ENCODE data around the gene MDP1.

MDP1 gene

GRCh38 chr14:24177891-24178290, 38.0 kb downstream of the MDP1 start:
- Histone ChIP-seq H3K27ac (ENCODE audit: low read depth, low read length) (no peak overlapping the region), H3K36me3 (ENCODE audit: control insufficient read depth, insufficient read depth, low read length) (peaks cover 11% of the 10 kb centered on the region), H3K4me1 (ENCODE audit: control insufficient read depth, low read depth, low read length) (no peaks in the 10 kb centered on the region), H3K4me3 (ENCODE audit: low read length) (no peak overlapping the region), H3K79me2 (ENCODE audit: control insufficient read depth, insufficient read depth, low read length) (no peaks in the 10 kb centered on the region), H3K4ac (ENCODE audit: low read depth, low read length) (no peak overlapping the region), H3K27me3 (ENCODE audit: insufficient read depth, low read length, poor library complexity) (no peaks in the 10 kb centered on the region), H2BK5ac (ENCODE audit: low read length) (no peak overlapping the region), H4K8ac (ENCODE audit: low read depth, low read length) (no peak overlapping the region), H3K18ac (ENCODE audit: low read length) (no peak overlapping the region), H2BK15ac (replicated peaks; ENCODE audit: low read depth) (no peak overlapping the region), H2AK5ac (ENCODE audit: low read length) (no peak overlapping the region), H2BK120ac (ENCODE audit: low read depth, low read length) (no peak overlapping the region), H4K5ac (ENCODE audit: low read length) (no peak overlapping the region), H3K56ac (ENCODE audit: low read length) (no peak overlapping the region), H3K4me2 (ENCODE audit: low read length) (no peak overlapping the region), H3K23ac (ENCODE audit: low read length) (no peak overlapping the region), H3K9ac (ENCODE audit: low read length) (no peak overlapping the region), H3K79me1 (ENCODE audit: low read length) (no peaks in the 10 kb centered on the region)
- DNase-seq = no peak
- WGBS (ENCODE audit: extremely low coverage, insufficient coverage, low lambda C conversion rate) = no CpG with 5 or more reads among the region's 14 CpGs

GRCh38 chr14:24177041-24177825, 38.6 kb downstream of the MDP1 start:
- no peaks in the 10 kb centered on the region for H3K79me2 ChIP-seq (ENCODE audit: control insufficient read depth, insufficient read depth, low read length)

GRCh38 chr14:24176599-24176998, 39.3 kb downstream of the MDP1 start:
- Histone ChIP-seq H3K4me1 (ENCODE audit: control insufficient read depth, low read depth, low read length) (peaks cover 3% of the 10 kb centered on the region), H3K27me3 (ENCODE audit: insufficient read depth, low read length, poor library complexity) (no peaks in the 10 kb centered on the region), H3K23ac (ENCODE audit: low read length) (no peak overlapping the region), H4K5ac (ENCODE audit: low read length) (no peak overlapping the region), H2BK120ac (ENCODE audit: low read depth, low read length) (no peak overlapping the region), H3K36me3 (ENCODE audit: control insufficient read depth, insufficient read depth, low read length) (peaks cover 8% of the 10 kb centered on the region), H3K79me2 (ENCODE audit: control insufficient read depth, insufficient read depth, low read length) (no peaks in the 10 kb centered on the region), H3K4me3 (ENCODE audit: low read length) (no peak overlapping the region), H2BK15ac (replicated peaks; ENCODE audit: low read depth) (no peak overlapping the region), H3K56ac (ENCODE audit: low read length) (no peak overlapping the region), H2BK5ac (ENCODE audit: low read length) (no peak overlapping the region), H4K8ac (ENCODE audit: low read depth, low read length) (no peak overlapping the region), H3K9ac (ENCODE audit: low read length) (no peak overlapping the region), H2AK5ac (ENCODE audit: low read length) (no peak overlapping the region), H3K18ac (ENCODE audit: low read length) (no peak overlapping the region), H3K4me2 (ENCODE audit: low read length) (no peak overlapping the region), H3K27ac (ENCODE audit: low read depth, low read length) (no peak overlapping the region), H3K4ac (ENCODE audit: low read depth, low read length) (no peak overlapping the region), H3K79me1 (ENCODE audit: low read length) (no peaks in the 10 kb centered on the region)
- WGBS (ENCODE audit: extremely low coverage, insufficient coverage, low lambda C conversion rate) = no CpG with 5 or more reads among the region's 5 CpGs
- DNase-seq = no peak

More at GRCh38 chr14:24177041-24177825, 38.6 kb downstream of the MDP1 start:
- Histone ChIP-seq H3K18ac (ENCODE audit: low read length) (no peak overlapping the region), H3K4me2 (ENCODE audit: low read length) (no peak overlapping the region), H2BK15ac (replicated peaks; ENCODE audit: low read depth) (no peak overlapping the region), H3K4me1 (ENCODE audit: control insufficient read depth, low read depth, low read length) (peaks cover 1% of the 10 kb centered on the region), H3K4ac (ENCODE audit: low read depth, low read length) (no peak overlapping the region), H3K9ac (ENCODE audit: low read length) (no peak overlapping the region), H3K23ac (ENCODE audit: low read length) (no peak overlapping the region), H3K56ac (ENCODE audit: low read length) (no peak overlapping the region), H2AK5ac (ENCODE audit: low read length) (no peak overlapping the region), H4K5ac (ENCODE audit: low read length) (no peak overlapping the region), H2BK120ac (ENCODE audit: low read depth, low read length) (no peak overlapping the region), H3K79me1 (ENCODE audit: low read length) (no peaks in the 10 kb centered on the region), H3K27ac (ENCODE audit: low read depth, low read length) (no peak overlapping the region), H2BK5ac (ENCODE audit: low read length) (no peak overlapping the region), H3K36me3 (ENCODE audit: control insufficient read depth, insufficient read depth, low read length) (peaks cover 8% of the 10 kb centered on the region), H3K27me3 (ENCODE audit: insufficient read depth, low read length, poor library complexity) (no peaks in the 10 kb centered on the region), H4K8ac (ENCODE audit: low read depth, low read length) (no peak overlapping the region), H3K4me3 (ENCODE audit: low read length) (no peak overlapping the region)
- DNase-seq = no peak
- no CpG with 5 or more reads among the region's 12 CpGs for WGBS (ENCODE audit: extremely low coverage, insufficient coverage, low lambda C conversion rate)

GRCh38 chr14:24172871-24173281, 43.0 kb downstream of the MDP1 start:
- H2AK5ac ChIP-seq (ENCODE audit: low read length) = no peak overlapping the region
- no peak overlapping the region for H3K18ac ChIP-seq (ENCODE audit: low read length)
- H3K4me1 ChIP-seq (ENCODE audit: control insufficient read depth, low read depth, low read length) = peaks cover 3% of the 10 kb centered on the region
- no peak overlapping the region for H4K8ac ChIP-seq (ENCODE audit: low read depth, low read length)
- no peaks in the 10 kb centered on the region for H3K79me2 ChIP-seq (ENCODE audit: control insufficient read depth, insufficient read depth, low read length)
- H2BK5ac ChIP-seq (ENCODE audit: low read length) = no peak overlapping the region
- no peak overlapping the region for H3K9ac ChIP-seq (ENCODE audit: low read length)
- H3K79me1 ChIP-seq (ENCODE audit: low read length) = no peaks in the 10 kb centered on the region
- no CpG with 5 or more reads among the region's 20 CpGs for WGBS (ENCODE audit: extremely low coverage, insufficient coverage, low lambda C conversion rate)
- H3K27me3 ChIP-seq (ENCODE audit: insufficient read depth, low read length, poor library complexity) = no peaks in the 10 kb centered on the region
- no peak overlapping the region for H3K4me3 ChIP-seq (ENCODE audit: low read length)
- no peak overlapping the region for H3K4me2 ChIP-seq (ENCODE audit: low read length)
- no peak overlapping the region for H2BK15ac ChIP-seq (replicated peaks; ENCODE audit: low read depth)
- no peak overlapping the region for H3K27ac ChIP-seq (ENCODE audit: low read depth, low read length)
- no peak overlapping the region for H3K23ac ChIP-seq (ENCODE audit: low read length)
- DNase-seq = no peak
- H3K36me3 ChIP-seq (ENCODE audit: control insufficient read depth, insufficient read depth, low read length) = no peaks in the 10 kb centered on the region
- peak overlapping the region; percentile 85 for H3K56ac ChIP-seq (ENCODE audit: low read length)
- no peak overlapping the region for H2BK120ac ChIP-seq (ENCODE audit: low read depth, low read length)
- no peak overlapping the region for H3K4ac ChIP-seq (ENCODE audit: low read depth, low read length)
- H4K5ac ChIP-seq (ENCODE audit: low read length) = no peak overlapping the region

- Histone ChIP-seq H2BK15ac (replicated peaks; ENCODE audit: low read depth) (no peak overlapping the region), H2BK120ac (ENCODE audit: low read depth, low read length) (no peak overlapping the region), H3K56ac (ENCODE audit: low read length) (peak overlapping the region; percentile 85), H3K27me3 (ENCODE audit: insufficient read depth, low read length, poor library complexity) (no peaks in the 10 kb centered on the region), H3K9ac (ENCODE audit: low read length) (peak overlapping the region; percentile 75), H3K4me2 (ENCODE audit: low read length) (peak overlapping the region; percentile 92), H3K79me2 (ENCODE audit: control insufficient read depth, insufficient read depth, low read length) (no peaks in the 10 kb centered on the region), H4K8ac (ENCODE audit: low read depth, low read length) (no peak overlapping the region), H3K79me1 (ENCODE audit: low read length) (no peaks in the 10 kb centered on the region), H4K5ac (ENCODE audit: low read length) (no peak overlapping the region), H3K4ac (ENCODE audit: low read depth, low read length) (no peak overlapping the region), H2AK5ac (ENCODE audit: low read length) (no peak overlapping the region), H3K23ac (ENCODE audit: low read length) (no peak overlapping the region), H3K4me1 (ENCODE audit: control insufficient read depth, low read depth, low read length) (peaks cover 3% of the 10 kb centered on the region), H3K36me3 (ENCODE audit: control insufficient read depth, insufficient read depth, low read length) (no peaks in the 10 kb centered on the region), H3K18ac (ENCODE audit: low read length) (no peak overlapping the region), H3K27ac (ENCODE audit: low read depth, low read length) (no peak overlapping the region), H2BK5ac (ENCODE audit: low read length) (no peak overlapping the region), H3K4me3 (ENCODE audit: low read length) (peak overlapping the region; percentile 57)
- no peak for DNase-seq
- WGBS (ENCODE audit: extremely low coverage, insufficient coverage, low lambda C conversion rate) = no CpG with 5 or more reads among the region's 30 CpGs
Observed at GRCh38 chr14:24172261-24172860, 43.5 kb downstream of the MDP1 start.
